Amniotic stem cell (primary cell): ENCODE measurements around the gene PHYKPL.

Experiments used
- DNase-seq: peaks from one replicate; lab custom pipeline; 2025; lab: John Stamatoyannopoulos, UW

PHYKPL gene

GRCh38 chr5:178223196-178223773 lies 9.3 kb downstream of the PHYKPL start:
- no peak for DNase-seq

GRCh38 chr5:178222292-178222691 lies 10.3 kb downstream of the PHYKPL start:
- no peak for DNase-seq

- DNase-seq = no peak
These were observed 10.7 kb downstream of the PHYKPL start for GRCh38 chr5:178221853-178222252.

GRCh38 chr5:178221282-178221681 lies 11.3 kb downstream of the PHYKPL start:
- DNase-seq = no peak

- no peak for DNase-seq
These were observed 13.8 kb downstream of the PHYKPL start for GRCh38 chr5:178218827-178219226.

- DNase-seq = no peak
These were observed 14.3 kb downstream of the PHYKPL start for GRCh38 chr5:178218237-178218776.

GRCh38 chr5:178216779-178217178 lies 15.8 kb downstream of the PHYKPL start:
- DNase-seq = no peak

- DNase-seq = no peak
These were observed 16.5 kb downstream of the PHYKPL start for GRCh38 chr5:178216088-178216534.

GRCh38 chr5:178215280-178216002 lies 17.2 kb downstream of the PHYKPL start:
- no peak for DNase-seq

- DNase-seq = no peak
These were observed 18.3 kb downstream of the PHYKPL start for GRCh38 chr5:178214160-178214803.

- no peak for DNase-seq
These were observed 18.9 kb downstream of the PHYKPL start for GRCh38 chr5:178213748-178214151.

GRCh38 chr5:178213003-178213461 lies 19.6 kb downstream of the PHYKPL start:
- DNase-seq = no peak

GRCh38 chr5:178212241-178213002 lies 20.2 kb downstream of the PHYKPL start:
- no peak for DNase-seq

- no peak for DNase-seq
These were observed 21.2 kb downstream of the PHYKPL start for GRCh38 chr5:178211095-178212048.

- no peak for DNase-seq
These were observed 21.9 kb downstream of the PHYKPL start for GRCh38 chr5:178210686-178211085.

- no peak for DNase-seq
These were observed 22.5 kb downstream of the PHYKPL start for GRCh38 chr5:178210073-178210535.

GRCh38 chr5:178209334-178210072 lies 23.1 kb downstream of the PHYKPL start:
- no peak for DNase-seq

- DNase-seq = no peak
These were observed 23.9 kb downstream of the PHYKPL start for GRCh38 chr5:178208540-178209227.

- DNase-seq = no peak
These were observed 24.7 kb downstream of the PHYKPL start for GRCh38 chr5:178207917-178208280.
